DMS 273 treated with DMSO at 0.1 percent for 48 hours (cell line): Measurements from ENCODE around the gene MST1R.

ENCODE experiments used
- DNase-seq: peaks from one replicate; lab custom pipeline; 2025; lab: John Stamatoyannopoulos, UW

Gene MST1R

DNA sequence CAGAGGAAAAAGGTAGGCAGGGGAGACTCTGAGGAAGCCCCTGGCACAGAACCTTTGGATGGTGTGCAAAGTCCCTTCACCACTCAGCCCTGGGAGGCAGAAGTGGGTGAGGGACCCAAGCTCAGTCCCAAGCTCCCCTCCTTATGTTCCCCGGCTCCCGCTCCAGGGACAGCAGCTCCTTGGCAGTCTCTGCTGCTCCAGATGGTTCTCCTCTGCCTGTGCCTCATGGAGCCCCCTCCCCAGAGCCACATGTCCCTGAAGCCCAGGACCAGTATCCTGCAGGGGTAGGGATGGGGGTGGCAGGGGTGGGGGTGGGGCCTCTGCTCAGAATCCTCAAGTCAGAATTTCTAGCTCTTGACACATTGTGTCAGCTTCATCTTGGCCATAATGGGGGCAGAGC is 26.0 kb downstream of the MST1R start:
- DNase-seq, result no peak

GRCh38 chr3:49876567-49876966 is 27.1 kb downstream of the MST1R start:
- DNase-seq, result no peak

- DNase-seq, result no peak
These were observed 30.1 kb downstream of the MST1R start for GRCh38 chr3:49873623-49874022.

DNA sequence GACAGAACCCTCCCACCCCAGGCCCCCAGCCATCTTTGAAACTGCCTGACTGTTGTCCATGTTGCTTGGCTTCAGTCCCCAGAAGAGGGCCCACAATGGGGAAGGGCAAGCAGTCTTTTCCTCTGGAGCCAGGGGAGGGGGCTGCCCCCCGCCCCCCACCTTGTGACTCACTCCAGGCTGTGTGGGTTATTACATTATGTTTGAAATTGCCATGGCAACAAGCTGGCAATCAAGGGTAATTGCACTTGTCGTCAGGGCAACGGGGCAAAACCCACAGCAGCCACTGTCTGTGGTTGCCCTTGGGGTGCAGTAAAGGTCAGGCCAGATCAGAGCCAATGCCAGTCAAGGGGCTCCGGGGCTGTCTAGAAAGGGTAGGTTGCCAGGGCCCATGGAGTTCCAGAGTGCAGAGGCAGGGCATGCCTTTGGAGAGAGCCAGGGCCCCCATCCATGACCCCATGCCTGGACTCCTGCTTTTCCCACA is 30.8 kb downstream of the MST1R start:
- no peak for DNase-seq

DNA sequence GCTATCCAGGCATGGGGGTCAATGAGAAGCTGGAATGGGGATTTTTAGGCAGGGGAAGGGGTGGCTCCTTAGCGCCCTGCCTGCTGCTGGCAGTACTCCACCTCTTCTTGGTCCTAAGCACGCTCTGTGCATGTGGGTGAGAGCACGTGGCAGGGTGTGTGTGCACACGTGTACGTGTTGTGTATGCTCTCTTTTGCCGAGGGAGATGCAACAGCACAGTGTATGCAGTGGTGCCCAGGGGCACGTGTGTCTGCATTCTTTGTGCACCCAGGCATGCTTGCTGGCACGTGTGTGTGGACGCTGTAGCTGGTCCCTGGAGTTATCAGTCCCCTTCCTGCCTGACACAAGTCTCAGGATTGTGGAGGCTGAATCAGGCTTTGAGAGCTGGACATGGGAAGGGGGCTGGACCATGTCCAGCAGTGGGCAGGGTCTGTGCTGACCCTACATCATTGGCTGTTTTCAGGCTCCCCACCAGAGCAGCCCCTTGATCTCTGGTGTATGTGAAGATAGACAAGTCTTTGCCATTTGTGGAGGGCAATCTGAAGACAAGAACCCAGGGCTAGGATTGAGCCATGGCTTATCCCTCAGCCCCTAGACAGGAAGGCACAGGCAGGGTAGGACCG is 32.0 kb downstream of the MST1R start:
- DNase-seq, result no peak

DNA sequence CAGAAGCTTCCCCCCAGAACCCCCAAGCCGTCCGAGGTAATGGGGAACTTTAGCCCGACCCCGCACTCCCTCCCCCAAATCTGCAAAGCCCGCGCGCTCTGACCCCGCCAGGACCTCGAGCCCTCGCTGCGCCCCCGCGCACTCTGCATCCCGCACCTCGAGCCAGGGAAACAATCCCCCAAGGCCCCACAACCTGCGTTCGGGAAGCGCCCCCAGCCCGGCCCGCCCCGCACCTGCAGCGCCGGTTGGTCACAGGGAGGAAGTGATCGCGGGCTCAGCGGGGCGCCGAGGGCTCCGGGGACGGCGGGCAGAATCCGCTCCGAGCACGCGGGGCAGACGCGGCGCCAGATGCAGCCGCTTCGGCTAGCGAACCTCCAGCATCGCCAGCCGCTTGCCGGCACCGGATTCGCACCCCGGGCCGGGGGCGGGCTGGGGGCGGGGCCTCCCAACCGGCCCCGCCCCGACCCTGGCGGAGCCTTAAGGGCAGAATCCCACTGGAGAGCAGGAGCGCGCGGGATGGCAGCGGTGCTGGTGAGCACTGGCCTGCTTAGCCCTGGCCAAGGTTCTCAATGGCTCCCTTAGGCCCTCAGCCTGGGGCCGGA is 34.0 kb downstream of the MST1R start, which contains the start of gene CAMKV:
CAMKV (minus strand) TSS at position 382 of the 602 bp plus-strand sequence. CDS start 7,518 bp downstream, outside the sequence.
- no peak for DNase-seq

- DNase-seq, result no peak
These were observed 34.7 kb downstream of the MST1R start for GRCh38 chr3:49868862-49869466.

DNA sequence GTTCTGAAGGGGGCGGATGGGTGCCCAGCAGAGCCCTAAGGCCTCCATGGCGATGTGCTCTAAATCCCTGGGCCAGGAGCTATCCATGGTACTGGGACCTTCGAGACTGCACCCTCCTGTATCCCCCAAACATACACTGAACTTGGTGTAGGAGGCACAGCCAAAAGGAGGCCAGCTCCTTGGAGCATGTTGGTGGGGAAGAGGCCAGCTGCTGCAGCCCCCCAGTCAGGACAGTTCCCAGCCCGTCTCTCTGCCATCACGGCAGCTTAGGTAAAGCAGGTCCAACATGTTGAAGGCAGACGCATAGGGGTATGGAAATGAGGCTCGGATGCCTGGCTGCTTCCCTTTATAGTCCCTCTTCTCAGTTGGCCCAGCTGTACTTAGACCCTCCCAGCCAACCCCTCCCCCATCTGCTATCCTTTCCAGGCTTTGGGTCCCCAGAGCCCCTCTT is 35.8 kb downstream of the MST1R start:
- no peak for DNase-seq

- no peak for DNase-seq
These were observed 36.3 kb downstream of the MST1R start for GRCh38 chr3:49867400-49867799.

GRCh38 chr3:49865198-49865784 is 38.4 kb downstream of the MST1R start:
- no peak for DNase-seq

DNA sequence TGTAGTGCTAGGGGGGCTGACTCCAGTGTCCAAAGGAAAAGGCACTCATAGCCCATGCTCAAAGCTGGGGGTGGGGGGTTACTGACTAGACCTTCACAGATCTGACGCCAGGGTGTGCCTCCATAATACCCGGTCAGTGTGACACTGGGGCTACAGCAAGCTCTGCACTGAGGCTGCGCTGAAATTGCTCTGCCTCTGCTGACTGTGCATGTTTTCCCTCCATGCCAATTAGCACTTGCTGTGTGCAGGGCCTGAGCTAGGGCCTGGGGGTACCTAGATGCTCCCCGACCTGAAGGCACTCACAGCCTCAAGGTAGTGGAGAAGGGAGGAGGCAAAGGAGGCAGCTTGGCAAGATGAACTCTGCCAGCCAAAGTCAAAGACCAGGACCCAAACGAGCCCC is 39.2 kb downstream of the MST1R start:
- DNase-seq, result no peak

GRCh38 chr3:49859576-49860305 is 43.9 kb downstream of the MST1R start:
- no peak for DNase-seq

GRCh38 chr3:49856181-49857005 is 47.3 kb downstream of the MST1R start, which contains the start of gene TRAIP:
TRAIP (minus strand) TSS chr3:49856564; CDS start chr3:49856453, 111 bp downstream.
- peak; percentile 82 for DNase-seq

DNA sequence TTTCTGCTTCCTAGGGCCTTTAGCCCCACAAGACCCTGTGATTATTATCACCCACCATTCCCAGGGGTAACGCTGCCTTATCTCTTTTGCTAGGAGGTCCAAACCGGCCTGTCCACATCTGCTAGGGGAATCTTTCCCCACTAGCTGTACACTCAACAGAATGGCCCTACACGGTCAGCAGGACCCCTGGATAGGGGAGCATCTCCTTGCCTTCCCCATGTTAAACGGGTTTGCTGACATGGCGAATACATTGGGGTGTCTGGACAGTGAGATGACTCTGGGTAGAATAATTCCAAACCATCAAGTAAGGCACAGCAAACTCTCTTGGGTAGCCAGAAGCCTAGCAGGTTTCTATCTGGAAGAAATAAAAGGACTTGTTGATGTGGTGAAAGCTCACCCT is 48.0 kb downstream of the MST1R start:
- DNase-seq, result no peak

- DNase-seq, result no peak
These were observed 58.0 kb downstream of the MST1R start for GRCh38 chr3:49845694-49846093.

GRCh38 chr3:49844464-49845183 is 59.0 kb downstream of the MST1R start:
- no peak for DNase-seq

- no peak for DNase-seq
These were observed 60.7 kb downstream of the MST1R start for GRCh38 chr3:49842843-49843517.

GRCh38 chr3:49841806-49842205 is 61.9 kb downstream of the MST1R start:
- DNase-seq, result no peak

- DNase-seq, result no peak
These were observed 62.5 kb downstream of the MST1R start for GRCh38 chr3:49841126-49841696.

DNA sequence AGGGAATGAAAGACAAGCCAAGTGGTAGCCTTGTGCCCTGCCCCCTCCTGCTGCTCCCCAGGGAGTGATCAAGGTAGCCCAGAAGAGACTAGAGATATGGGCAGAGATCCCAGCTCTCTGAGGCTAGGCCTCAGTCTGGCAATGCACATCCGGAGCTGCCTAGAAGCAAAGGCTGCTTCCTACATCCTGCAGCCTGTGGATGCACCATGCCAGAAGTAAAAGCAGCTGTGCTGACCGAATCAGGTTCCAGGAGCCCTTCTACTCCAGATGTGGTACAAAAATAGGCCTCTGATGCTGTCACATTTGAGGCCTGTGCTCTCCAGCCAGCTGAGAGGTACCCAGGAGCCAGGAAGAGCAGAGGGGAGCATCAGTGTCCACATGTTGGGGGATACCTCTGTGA is 63.3 kb downstream of the MST1R start:
- no peak for DNase-seq
